ENCODE measurements around the gene MARVELD2.
"Not testable (repeated sequence)": the region's sequence is repeated elsewhere in the genome, so short reads cannot be mapped to it uniquely, and the experiment has no call there.

MARVELD2 gene
- 0.91 to 1.7 reads per million in 2 experiments for total RNA-seq

- peak; percentile 19 for DNase-seq (ENCODE audit: low read depth)
Measured at GRCh38 chr5:69414885-69415583, at the start of gene MARVELD2. MARVELD2 (plus strand) TSS chr5:69415116; CDS start chr5:69419386, 4,270 bp downstream.

GRCh38 chr5:69367697-69368279 lies 47.1 kb upstream of the MARVELD2 start:
- DNase-seq (ENCODE audit: low read depth) = no peak

- no peak for DNase-seq (ENCODE audit: low read depth)
Measured at GRCh38 chr5:69368458-69369339, 46.2 kb upstream of the MARVELD2 start.

GRCh38 chr5:69369340-69370121 lies 45.4 kb upstream of the MARVELD2 start, which contains the start of the genes AK6, RAD17 and TAF9:
AK6 (minus strand) TSS chr5:69369520; CDS start chr5:69369490, 30 bp downstream.
RAD17 (plus strand) TSS chr5:69369818; CDS start chr5:69372209, 2,391 bp downstream.
TAF9 (minus strand) TSS chr5:69369520; CDS start chr5:69365737, 3,783 bp downstream.
- peak; percentile 84 for DNase-seq (ENCODE audit: low read depth)

- DNase-seq (ENCODE audit: low read depth) = not testable (repeated sequence)
Measured at GRCh38 chr5:69370335-69370734, 44.6 kb upstream of the MARVELD2 start.

GRCh38 chr5:69372394-69372793 lies 42.5 kb upstream of the MARVELD2 start:
- no peak for DNase-seq (ENCODE audit: low read depth)

GRCh38 chr5:69374911-69375446 lies 39.9 kb upstream of the MARVELD2 start:
- DNase-seq (ENCODE audit: low read depth) = no peak

- DNase-seq (ENCODE audit: low read depth) = no peak
Measured at GRCh38 chr5:69378376-69378775, 36.5 kb upstream of the MARVELD2 start.

- DNase-seq (ENCODE audit: low read depth) = no peak
Measured at GRCh38 chr5:69404659-69405330, 10.1 kb upstream of the MARVELD2 start.

GRCh38 chr5:69415584-69415958 lies 655 bp downstream of the MARVELD2 start:
- DNase-seq (ENCODE audit: low read depth) = no peak

GRCh38 chr5:69416180-69416579 lies 1.3 kb downstream of the MARVELD2 start:
- no peak for DNase-seq (ENCODE audit: low read depth)

GRCh38 chr5:69416699-69417098 lies 1.8 kb downstream of the MARVELD2 start:
- no peak for DNase-seq (ENCODE audit: low read depth)

- no peak for DNase-seq (ENCODE audit: low read depth)
Measured at GRCh38 chr5:69418554-69418953, 3.6 kb downstream of the MARVELD2 start.

GRCh38 chr5:69431424-69432303 lies 16.7 kb downstream of the MARVELD2 start:
- no peak for DNase-seq (ENCODE audit: low read depth)

GRCh38 chr5:69432412-69433206 lies 17.7 kb downstream of the MARVELD2 start:
- DNase-seq (ENCODE audit: low read depth) = no peak

GRCh38 chr5:69435276-69435884 lies 20.5 kb downstream of the MARVELD2 start:
- not testable (repeated sequence) for DNase-seq (ENCODE audit: low read depth)

- no peak for DNase-seq (ENCODE audit: low read depth)
Measured at GRCh38 chr5:69444127-69444754, 29.3 kb downstream of the MARVELD2 start.

GRCh38 chr5:69449511-69449910 lies 34.6 kb downstream of the MARVELD2 start:
- no peak for DNase-seq (ENCODE audit: low read depth)

Measured in T follicular helper cell (primary cell).